Activated CD8-positive, alpha-beta memory T cell treated with anti-CD3 and anti-CD28 coated beads for 4 hours (primary cell): ENCODE results near the gene OIP5.
"Not testable (repeated sequence)": the region's sequence is repeated elsewhere in the genome, so short reads cannot be mapped to it uniquely, and the experiment has no call there.

Experiments
- DNase-seq, 2 donors: peaks; one replicate each; pipeline ENCODE4 v3.0.0-alpha.2; 2020; ENCODE audit warnings: low read depth in 2 of 2

Gene OIP5

GRCh38 chr15:41332194-41333025 lies at the start of gene OIP5, which contains the start of gene NUSAP1:
Gene OIP5, minus strand, starts transcription at chr15:41332591. Its CDS starts 30 bp downstream, at chr15:41332561.
Gene NUSAP1, plus strand, starts transcription at chr15:41332881. Its CDS starts 77 bp downstream, at chr15:41332958.
- peak; percentile 93 to 98 for DNase-seq

- no peak for DNase-seq
Observed at GRCh38 chr15:41377978-41378377, 45.6 kb upstream of the OIP5 start.

GRCh38 chr15:41367418-41367817 lies 35.0 kb upstream of the OIP5 start:
- DNase-seq = no peak

GRCh38 chr15:41354371-41354770 lies 22.0 kb upstream of the OIP5 start:
- DNase-seq = no peak

- no peak for DNase-seq
Observed at GRCh38 chr15:41350057-41350717, 17.8 kb upstream of the OIP5 start.

- DNase-seq = no peak
Observed at GRCh38 chr15:41347236-41347635, 14.8 kb upstream of the OIP5 start.

- no peak for DNase-seq
Observed at GRCh38 chr15:41341519-41341918, 9.1 kb upstream of the OIP5 start.

GRCh38 chr15:41340189-41340695 lies 7.9 kb upstream of the OIP5 start:
- no peak for DNase-seq

GRCh38 chr15:41337631-41338522 lies 5.5 kb upstream of the OIP5 start:
- no peak for DNase-seq

GRCh38 chr15:41337047-41337446 lies 4.7 kb upstream of the OIP5 start:
- no peak for DNase-seq

GRCh38 chr15:41336549-41336948 lies 4.2 kb upstream of the OIP5 start:
- no peak for DNase-seq

- no peak for DNase-seq
Observed at GRCh38 chr15:41334293-41335120, 2.1 kb upstream of the OIP5 start.

- no peak for DNase-seq
Observed at GRCh38 chr15:41333026-41333562, 703 bp upstream of the OIP5 start.

- no peak for DNase-seq
Observed at GRCh38 chr15:41331833-41332193, 578 bp downstream of the OIP5 start.

- no peak for DNase-seq
Observed at GRCh38 chr15:41331281-41331680, 1.1 kb downstream of the OIP5 start.

- DNase-seq = no peak
Observed at GRCh38 chr15:41323611-41324010, 8.8 kb downstream of the OIP5 start.

- DNase-seq = not testable (repeated sequence)
Observed at GRCh38 chr15:41320805-41321330, 11.5 kb downstream of the OIP5 start.

GRCh38 chr15:41309226-41309905 lies 23.0 kb downstream of the OIP5 start:
- DNase-seq = no peak

GRCh38 chr15:41307679-41308078 lies 24.7 kb downstream of the OIP5 start:
- DNase-seq = no peak
